ENCODE data around the gene FUT3. TPM values are rescaled to one million over a fixed set of nuclear protein-coding genes. Genes with fewer than 3 reads are reported as not detected.
A peak's percentile ranks its signal among the peaks of the same experiment; 100 is the strongest.

The FUT3 gene
- total and polyA plus RNA-seq, 4 donors: 0.25 to 0.47 (median 0.27) TPM; not detected in 1

GRCh38 chr19:5800361-5801270 lies 50.6 kb downstream of the FUT3 start:
- Histone ChIP-seq H3K36me3 (ENCODE audit: control insufficient read depth in 4 of 4, insufficient read depth in 3 of 4, low read depth in 1 of 4, low read length in 3 of 4) (no peaks in the 10 kb centered on the region), H3K9ac (ENCODE audit: low read depth in 1 of 2, low read length in 2 of 2) (no peak overlapping the region), H3K27me3 (ENCODE audit: control insufficient read depth in 4 of 4, insufficient read depth in 4 of 4, low read length in 3 of 4) (no peaks in the 10 kb centered on the region), H3K9me3 (ENCODE audit: control insufficient read depth in 4 of 4, low read length in 3 of 4) (no peaks in the 10 kb centered on the region), H3K4me3 (ENCODE audit: low read depth in 1 of 3, low read length in 3 of 3) (no peak overlapping the region), H3K4me1 (ENCODE audit: control insufficient read depth in 4 of 4, insufficient read depth in 4 of 4, low read length in 3 of 4) (peaks cover 28 to 50% (median 40%) of the 10 kb centered on the region in 4 donors), H3K27ac (ENCODE audit: low read depth in 1 of 2, low read length in 2 of 2) (peak overlapping the region; percentile 62 to 71)
- 39% methylated on average over 17 of the region's 17 CpGs for WGBS
- no peak for TF ChIP-seq TAF1 (conservative IDR thresholded peaks at IDR 0.05)
- peak; percentile 31 for TF ChIP-seq FOXA2 (IDR thresholded peaks at IDR 0.05)
- TF ChIP-seq REST (IDR thresholded peaks at IDR 0.05): peak; percentile 52
- TF ChIP-seq FOXA1 (IDR thresholded peaks at IDR 0.05): peak; percentile 14
- peak; percentile 45 to 52 for TF ChIP-seq RAD21 (IDR thresholded peaks at IDR 0.05)
- TF ChIP-seq ZBTB33 (IDR thresholded peaks at IDR 0.05): peak; percentile 83
- peak; percentile 53 for TF ChIP-seq ATF3 (IDR thresholded peaks at IDR 0.05)
- peak; percentile 47 for TF ChIP-seq HNF4G (IDR thresholded peaks at IDR 0.05)
- peak; percentile 98 to 99 for TF ChIP-seq RXRA (IDR thresholded peaks at IDR 0.05)
- peak; percentile 92 for TF ChIP-seq SP1 (IDR thresholded peaks at IDR 0.05)
- no peak for TF ChIP-seq YY1 (IDR thresholded peaks at IDR 0.05)
- no peak for TF ChIP-seq CTCF (IDR thresholded peaks at IDR 0.05; ENCODE audit: low read depth, low read length, missing input control)
- TF ChIP-seq HNF4A (conservative IDR thresholded peaks at IDR 0.05): peak; percentile 79 to 87
- TF ChIP-seq GABPA (IDR thresholded peaks at IDR 0.05 in 1 of 2, conservative IDR thresholded peaks at IDR 0.05 in 1 of 2): peak in 1 of 2 donors; percentile 31
- peak; percentile 98 for TF ChIP-seq NR2F2 (IDR thresholded peaks at IDR 0.05)
- peak; percentile 45 to 85 for TF ChIP-seq EGR1 (IDR thresholded peaks at IDR 0.05; ENCODE audit: low read depth in 2 of 2)
- peak; percentile 51 to 70 for TF ChIP-seq JUND (IDR thresholded peaks at IDR 0.05)
- peak; percentile 97 for TF ChIP-seq MAX (IDR thresholded peaks at IDR 0.05)
- DNase-seq (ENCODE audit: low spot score): no peak
